PC-9 (cell line): Measurements from ENCODE around the gene SMTNL2. TPM values are rescaled to one million over a fixed set of nuclear protein-coding genes. Genes with fewer than 3 reads are reported as not detected.
"Not testable (repeated sequence)": the region's sequence is repeated elsewhere in the genome, so short reads cannot be mapped to it uniquely, and the experiment has no call there.

Experiments used
- BruUV-seq: library from RNA; stranded (reverse); fragments of 400-500 nt; replicated peaks from 2 replicates; lab custom pipeline; 2021; lab: Mats Ljungman, UMichigan
- CTCF ChIA-PET: fragments of 300-600 bp; sonication (Branson Sonifier 250); formaldehyde crosslinking; loops from one replicate; lab custom pipeline; 2022; ENCODE audit warnings: antibody characterized with exemption; lab: Charles Lee
- POLR2A ChIA-PET: fragments of 300-600 bp; sonication (Branson Sonifier 250); formaldehyde crosslinking; loops from one replicate; lab custom pipeline; 2022; ENCODE audit warnings: antibody characterized with exemption; ENCODE audit not compliant: unreplicated experiment; lab: Charles Lee
- DNase-seq, 2 experiments: peaks; one replicate each; pipeline versions ENCODE4 v3.0.0 to v3.0.0-alpha.2; 2015 to 2022; ENCODE audit warnings: mixed read lengths in 1 of 2
- H2AFZ ChIP-seq: fragments of 200-600 bp; sonication (generic); 2 replicates; pipeline ENCODE4 v1.8.1; 2017; ENCODE audit warnings: antibody characterized with exemption
- H3F3A ChIP-seq: fragments of 200-600 bp; sonication (generic); 2 replicates; pipeline ENCODE4 v1.8.1; 2017; ENCODE audit warnings: antibody characterized with exemption, mild to moderate bottlenecking, low read depth; ENCODE audit not compliant: insufficient read depth
- H3K27ac ChIP-seq: fragments of 200-600 bp; sonication (generic); 2 replicates; pipeline ENCODE4 v1.6.1; 2016; ENCODE audit warnings: mixed run types
- H3K27me3 ChIP-seq: fragments of 200-600 bp; sonication (generic); 2 replicates; pipeline ENCODE4 v1.6.1; 2016; ENCODE audit warnings: low read depth, mixed run types; ENCODE audit not compliant: insufficient read depth
- H3K36me3 ChIP-seq: fragments of 200-600 bp; sonication (generic); 2 replicates; pipeline ENCODE4 v1.6.1; 2016; ENCODE audit warnings: low read depth, mixed run types
- H3K4me1 ChIP-seq: fragments of 200-600 bp; sonication (generic); replicated peaks from 2 replicates; pipeline ENCODE4 v1.6.1; 2016; ENCODE audit warnings: mixed run types; ENCODE audit not compliant: insufficient read depth
- H3K4me2 ChIP-seq: fragments of 200-600 bp; sonication (generic); 2 replicates; pipeline ENCODE4 v1.6.1; 2017; ENCODE audit warnings: mixed run types
- H3K4me3 ChIP-seq: fragments of 200-600 bp; sonication (generic); 2 replicates; pipeline ENCODE4 v1.6.1; 2016; ENCODE audit warnings: mixed run types
- H3K79me2 ChIP-seq: fragments of 200-600 bp; sonication (generic); 2 replicates; pipeline ENCODE4 v1.6.1; 2017; ENCODE audit warnings: low read depth, mixed run types
- H3K9me2 ChIP-seq: fragments of 200-600 bp; sonication (generic); 2 replicates; pipeline ENCODE4 v1.8.1; 2017; ENCODE audit warnings: mild to moderate bottlenecking; ENCODE audit not compliant: insufficient read depth
- H3K9me3 ChIP-seq: fragments of 200-600 bp; sonication (generic); 2 replicates; pipeline ENCODE4 v1.8.1; 2016; ENCODE audit warnings: low read depth; ENCODE audit not compliant: insufficient read depth
- H4K20me1 ChIP-seq: fragments of 200-600 bp; sonication (generic); 2 replicates; pipeline ENCODE4 v1.8.1; 2017; ENCODE audit not compliant: insufficient read depth
- EZH2 ChIP-seq: fragments of 200-600 bp; sonication (generic); IDR thresholded peaks from 2 replicates; pipeline ENCODE4 v1.8.0; 2017; ENCODE audit warnings: antibody characterized with exemption, low read depth
- intact Hi-C: fragments of 100-400 bp; cut with micrococcal nuclease; formaldehyde crosslinking; loops from one replicate; pipeline ENCODE4 v1.10.0; 2022; ENCODE audit not compliant: unreplicated experiment
- total RNA-seq: library from RNA; stranded (reverse); gene quantifications from 2 replicates; pipeline ENCODE4 v1.2.3, GENCODE V29; 2021
- TF ChIP-seq, protein P1 (sequence below): fragments of 200-600 bp; sonication (generic); conservative IDR thresholded peaks from 2 replicates; pipeline ENCODE4 v1.6.1; 2017; ENCODE audit warnings: mixed run types, antibody characterized with exemption, mild to moderate bottlenecking, moderate library complexity

SMTNL2 gene
- total RNA-seq, 1 experiment from 2014 or later = not detected

- no peaks in the 10 kb centered on the region for H3K36me3 ChIP-seq
- ChIA-PET CTCF (no interaction called here), POLR2A (no interaction called here)
- peaks cover 16% of the 10 kb centered on the region for H3K4me1 ChIP-seq
- no peak overlapping the region for H3K4me2 ChIP-seq
- H2AFZ ChIP-seq = no peak overlapping the region
- intact Hi-C loops = no loop called here
- no peaks in the 10 kb centered on the region for H4K20me1 ChIP-seq
- H3K9me2 ChIP-seq = no peaks in the 10 kb centered on the region
- H3K9me3 ChIP-seq = no peaks in the 10 kb centered on the region
- H3K79me2 ChIP-seq = no peaks in the 10 kb centered on the region
- DNase-seq = no peak
- no peak overlapping the region for H3K4me3 ChIP-seq
- BruUV-seq = no TSS peak
- H3K27me3 ChIP-seq = peaks cover 25% of the 10 kb centered on the region
- TF ChIP-seq, protein P1, sequence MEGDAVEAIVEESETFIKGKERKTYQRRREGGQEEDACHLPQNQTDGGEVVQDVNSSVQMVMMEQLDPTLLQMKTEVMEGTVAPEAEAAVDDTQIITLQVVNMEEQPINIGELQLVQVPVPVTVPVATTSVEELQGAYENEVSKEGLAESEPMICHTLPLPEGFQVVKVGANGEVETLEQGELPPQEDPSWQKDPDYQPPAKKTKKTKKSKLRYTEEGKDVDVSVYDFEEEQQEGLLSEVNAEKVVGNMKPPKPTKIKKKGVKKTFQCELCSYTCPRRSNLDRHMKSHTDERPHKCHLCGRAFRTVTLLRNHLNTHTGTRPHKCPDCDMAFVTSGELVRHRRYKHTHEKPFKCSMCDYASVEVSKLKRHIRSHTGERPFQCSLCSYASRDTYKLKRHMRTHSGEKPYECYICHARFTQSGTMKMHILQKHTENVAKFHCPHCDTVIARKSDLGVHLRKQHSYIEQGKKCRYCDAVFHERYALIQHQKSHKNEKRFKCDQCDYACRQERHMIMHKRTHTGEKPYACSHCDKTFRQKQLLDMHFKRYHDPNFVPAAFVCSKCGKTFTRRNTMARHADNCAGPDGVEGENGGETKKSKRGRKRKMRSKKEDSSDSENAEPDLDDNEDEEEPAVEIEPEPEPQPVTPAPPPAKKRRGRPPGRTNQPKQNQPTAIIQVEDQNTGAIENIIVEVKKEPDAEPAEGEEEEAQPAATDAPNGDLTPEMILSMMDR = no peak
- no peak for TF ChIP-seq EZH2
- no peak overlapping the region for H3K27ac ChIP-seq
- H3F3A ChIP-seq = peaks cover 13% of the 10 kb centered on the region; the same call in 1 of the 2 replicates
Measured at GRCh38 chr17:4602041-4602440, 17.7 kb downstream of the SMTNL2 start.

GRCh38 chr17:4604111-4604644 lies 19.8 kb downstream of the SMTNL2 start:
- Histone ChIP-seq H3K4me2 (no peak overlapping the region), H3K79me2 (no peaks in the 10 kb centered on the region), H3F3A (peaks cover 9% of the 10 kb centered on the region; the same call in 1 of the 2 replicates), H3K27me3 (peaks cover 25% of the 10 kb centered on the region), H3K9me3 (no peaks in the 10 kb centered on the region), H4K20me1 (no peaks in the 10 kb centered on the region), H3K4me1 (peaks cover 15% of the 10 kb centered on the region), H2AFZ (no peak overlapping the region), H3K9me2 (no peaks in the 10 kb centered on the region), H3K27ac (no peak overlapping the region), H3K4me3 (no peak overlapping the region), H3K36me3 (no peaks in the 10 kb centered on the region)
- intact Hi-C loops = no loop called here
- no TSS peak for BruUV-seq
- ChIA-PET POLR2A (no interaction called here), CTCF (no interaction called here)
- DNase-seq = no peak
- TF ChIP-seq, protein P1 = no peak
- no peak for TF ChIP-seq EZH2

DNA sequence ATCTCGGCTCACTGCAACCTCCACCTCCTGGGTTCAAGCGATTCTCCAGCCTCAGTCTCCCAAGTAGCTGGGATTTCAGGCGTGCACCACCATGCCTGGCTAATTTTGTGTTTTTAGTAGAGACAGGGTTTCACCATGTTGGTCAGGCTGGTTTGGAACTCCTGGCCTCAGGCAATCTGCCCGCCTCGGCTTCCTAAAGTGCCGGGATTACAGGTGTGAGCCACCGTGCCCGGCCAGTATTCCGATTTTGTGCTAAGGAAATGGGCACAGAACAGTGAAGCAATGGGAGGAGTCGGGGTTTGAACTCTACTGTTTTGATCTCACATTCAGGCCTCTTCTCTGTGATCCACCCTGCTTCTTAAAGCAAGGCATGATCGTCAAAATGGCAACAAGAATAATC lies 20.4 kb downstream of the SMTNL2 start:
- H2AFZ ChIP-seq, H3K9me2 ChIP-seq, POLR2A ChIA-PET, H3K4me2 ChIP-seq, H3K27ac ChIP-seq, DNase-seq, H3K4me3 ChIP-seq, H3F3A ChIP-seq, H3K9me3 ChIP-seq, H4K20me1 ChIP-seq, CTCF ChIA-PET, intact Hi-C loops, BruUV-seq, H3K4me1 ChIP-seq, H3K36me3 ChIP-seq, H3K79me2 ChIP-seq: not testable (repeated sequence)
- peaks cover 27% of the 10 kb centered on the region for H3K27me3 ChIP-seq

GRCh38 chr17:4605826-4606225 lies 21.5 kb downstream of the SMTNL2 start:
- CTCF ChIA-PET = no interaction called here
- POLR2A ChIA-PET = no interaction called here
- intact Hi-C loops = no loop called here

More at GRCh38 chr17:4605826-4606225, 21.5 kb downstream of the SMTNL2 start:
- Histone ChIP-seq H3K4me3 (no peak overlapping the region), H3K27me3 (peaks cover 35% of the 10 kb centered on the region), H3K27ac (no peak overlapping the region), H3F3A (no peaks in the 10 kb centered on the region), H3K79me2 (no peaks in the 10 kb centered on the region), H2AFZ (no peak overlapping the region), H3K9me2 (no peaks in the 10 kb centered on the region), H3K9me3 (no peaks in the 10 kb centered on the region), H3K4me1 (no peaks in the 10 kb centered on the region), H4K20me1 (no peaks in the 10 kb centered on the region), H3K4me2 (no peak overlapping the region), H3K36me3 (no peaks in the 10 kb centered on the region)
- BruUV-seq = no TSS peak
- TF ChIP-seq EZH2 = no peak
- TF ChIP-seq, protein P1 = no peak
- no peak for DNase-seq
